Liver (tissue), 9 donors: Measurements from ENCODE around the gene ZNF74. TPM values are rescaled to one million over a fixed set of nuclear protein-coding genes. Genes with fewer than 3 reads are reported as not detected.
"Not testable (repeated sequence)": the region's sequence is repeated elsewhere in the genome, so short reads cannot be mapped to it uniquely, and the experiment has no call there.

Source experiments
- DNase-seq: peaks from one replicate; pipeline ENCODE4 v3.0.0-alpha.2; 2017; ENCODE audit warnings: low spot score
- H3K27ac ChIP-seq, 2 donors: one replicate each; pipeline ENCODE4 v1.7.0; 2013; ENCODE audit warnings: inconsistent platforms in 2 of 2, low read length in 2 of 2, control low read depth in 1 of 2, low read depth in 1 of 2, mild to moderate bottlenecking in 1 of 2
- H3K27me3 ChIP-seq, 4 donors: one replicate each; pipeline versions ENCODE4 v1.6.1 to v1.7.0; 2013; ENCODE audit warnings: low read length in 3 of 4, inconsistent platforms in 1 of 4, mild to moderate bottlenecking in 1 of 4, moderate library complexity in 1 of 4; ENCODE audit not compliant: control insufficient read depth in 4 of 4, insufficient read depth in 4 of 4
- H3K36me3 ChIP-seq, 4 donors: one replicate each; pipeline versions ENCODE4 v1.6.1 to v1.7.0; 2013; ENCODE audit warnings: low read length in 3 of 4, mild to moderate bottlenecking in 3 of 4, low read depth in 1 of 4, moderate library complexity in 1 of 4; ENCODE audit not compliant: control insufficient read depth in 4 of 4, insufficient read depth in 3 of 4
- H3K4me1 ChIP-seq, 4 donors: one replicate each; pipeline versions ENCODE4 v1.6.1 to v1.7.0; 2013; ENCODE audit warnings: low read length in 3 of 4, mild to moderate bottlenecking in 3 of 4, moderate library complexity in 1 of 4; ENCODE audit not compliant: control insufficient read depth in 4 of 4, insufficient read depth in 4 of 4
- H3K4me3 ChIP-seq, 3 donors: one replicate each; pipeline versions ENCODE4 v1.6.1 to v1.7.0; 2013; ENCODE audit warnings: low read length in 3 of 3, control low read depth in 1 of 3, low read depth in 1 of 3, mild to moderate bottlenecking in 1 of 3
- H3K9ac ChIP-seq, 2 donors: one replicate each; pipeline ENCODE4 v1.7.0; 2013; ENCODE audit warnings: low read length in 2 of 2, mild to moderate bottlenecking in 2 of 2, moderate library complexity in 2 of 2, control low read depth in 1 of 2, low read depth in 1 of 2
- H3K9me3 ChIP-seq, 4 donors: one replicate each; pipeline versions ENCODE4 v1.6.1 to v1.7.0; 2013; ENCODE audit warnings: low read length in 3 of 4; ENCODE audit not compliant: control insufficient read depth in 4 of 4
- WGBS: extraction: QIAGEN DNeasy Blood & Tissue Kit; methylation state at CpG from one replicate; pipeline ENCODE4 v1.1.7; 2013; 5-methylcytosine and 5-hydroxymethylcytosine counted together
- polyA plus RNA-seq, 2 donors: library from polyadenylated mRNA; stranded (reverse) in 1 of 2; unstranded in 1 of 2; fragments of 200-250 nt in 1 of 2; fragments of >200 nt in 1 of 2; fragmentation: Nextera tagmentation in 1 of 2; extraction: Ambion mirVana in 1 of 2; gene quantifications; one replicate each; pipeline versions ENCODE4 v1.2.1 to v1.2.3, GENCODE V29; 2013 to 2015
- total RNA-seq, 2 donors: library from RNA; depleted of rRNA; stranded (reverse); fragments of >200 nt; gene quantifications; one replicate each; pipeline ENCODE4 v1.2.3, GENCODE V29; 2014
- donor health status: healthy.
- donor health status: healthy.
- donor health status: healthy.
- donor health status: healthy.
- donor health status: healthy.

Gene ZNF74
- total and polyA plus RNA-seq, 4 donors, result 0.99 to 5.0 (median 3.1) TPM

DNA sequence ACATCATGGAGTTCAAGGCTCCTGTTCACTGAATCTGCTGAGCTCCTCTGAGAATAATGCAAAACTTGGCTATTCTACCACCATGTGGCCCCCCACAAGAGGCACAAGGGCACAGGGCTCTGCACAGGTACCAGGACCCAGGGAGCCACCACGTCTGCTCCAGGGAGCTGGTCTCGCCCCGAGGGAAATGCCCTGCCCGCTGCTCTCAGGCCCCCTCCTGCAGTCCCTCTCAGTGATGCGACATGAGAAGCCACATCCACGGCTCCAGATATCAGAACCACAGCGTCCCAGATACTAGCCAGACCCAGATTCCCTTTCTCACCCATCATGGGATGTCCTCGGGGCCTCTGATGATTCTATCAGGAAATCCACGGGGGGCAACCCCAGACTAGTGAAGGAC is 27.1 kb upstream of the ZNF74 start:
- H3K27me3 ChIP-seq, H3K36me3 ChIP-seq, DNase-seq, H3K9me3 ChIP-seq, H3K4me3 ChIP-seq, H3K27ac ChIP-seq, H3K4me1 ChIP-seq, H3K9ac ChIP-seq: not testable (repeated sequence)
- WGBS, result 80% methylated on average over 9 of the region's 9 CpGs

DNA sequence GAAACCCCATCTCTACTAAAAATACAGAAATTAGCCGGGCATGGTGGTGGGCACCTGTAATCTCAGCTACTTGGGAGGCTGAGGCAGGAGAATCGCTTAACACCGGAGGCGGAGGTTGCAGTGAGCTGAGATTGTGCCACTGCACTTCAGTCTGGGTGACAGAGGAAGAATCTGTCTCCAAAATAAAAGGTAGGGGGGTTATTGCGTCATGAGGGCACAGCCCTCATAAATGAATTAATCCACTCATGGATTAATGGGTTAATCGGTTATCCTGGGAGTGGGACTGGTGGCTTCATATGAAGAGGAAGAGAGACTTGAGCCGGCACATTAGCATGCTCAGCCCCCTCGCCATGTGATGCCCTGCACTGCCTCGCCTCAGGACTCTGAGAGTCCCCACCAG is 25.1 kb upstream of the ZNF74 start:
- H3K4me3 ChIP-seq, DNase-seq, H3K27ac ChIP-seq, H3K9ac ChIP-seq, H3K4me1 ChIP-seq, H3K36me3 ChIP-seq, H3K27me3 ChIP-seq, H3K9me3 ChIP-seq: not testable (repeated sequence)
- WGBS, result 91% methylated on average over 9 of the region's 9 CpGs

DNA sequence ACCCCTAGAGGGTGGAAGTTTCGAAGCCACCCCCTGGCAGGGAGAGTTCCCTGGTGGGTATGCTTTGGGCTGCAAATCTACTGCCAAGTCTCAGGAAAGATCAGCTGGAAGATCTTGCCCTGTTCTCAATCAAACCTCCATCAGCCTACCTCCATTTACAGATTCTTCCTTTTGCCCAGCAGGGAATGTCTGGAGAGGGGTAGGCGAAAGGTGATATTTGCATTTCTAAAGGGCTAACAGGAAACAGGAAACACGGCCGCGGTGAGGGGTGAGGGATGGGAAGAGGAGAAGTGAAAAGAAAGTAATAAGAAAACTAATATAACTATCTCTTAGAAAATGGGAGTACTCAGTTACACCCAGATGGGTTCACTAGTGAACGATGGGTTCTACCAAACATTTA is 22.3 kb upstream of the ZNF74 start:
- not testable (repeated sequence) for H3K4me1 ChIP-seq, H3K36me3 ChIP-seq, H3K9ac ChIP-seq, DNase-seq, H3K4me3 ChIP-seq, H3K27ac ChIP-seq, H3K27me3 ChIP-seq, H3K9me3 ChIP-seq
- no CpG with 5 or more reads among the region's 6 CpGs for WGBS

DNA sequence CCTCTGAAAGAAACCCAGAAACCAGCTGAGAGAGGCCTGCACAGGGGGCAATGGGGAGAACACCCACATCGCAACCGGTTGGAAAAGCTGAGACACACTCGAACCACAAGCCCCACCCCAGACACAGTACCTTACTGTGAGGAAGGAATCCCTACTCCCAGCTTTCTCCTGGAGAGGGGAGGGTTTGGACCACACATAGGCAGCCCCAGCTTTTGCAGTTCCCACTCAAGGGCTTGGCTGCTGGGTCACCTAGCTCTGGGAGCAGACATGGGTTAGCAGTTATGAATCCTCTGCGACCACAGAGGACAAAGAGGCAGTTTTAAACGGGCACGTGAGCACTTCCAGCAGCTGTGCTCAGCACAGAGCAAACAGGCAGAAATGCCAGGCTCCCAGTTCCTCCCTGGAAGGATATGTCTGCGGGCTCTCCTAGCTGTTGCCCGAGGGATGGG is 21.5 kb upstream of the ZNF74 start:
- not testable (repeated sequence) for H3K27ac ChIP-seq, H3K4me3 ChIP-seq, H3K27me3 ChIP-seq, DNase-seq, H3K36me3 ChIP-seq, H3K9ac ChIP-seq, H3K4me1 ChIP-seq, H3K9me3 ChIP-seq
- WGBS, result 60% methylated on average over 8 of the region's 8 CpGs

DNA sequence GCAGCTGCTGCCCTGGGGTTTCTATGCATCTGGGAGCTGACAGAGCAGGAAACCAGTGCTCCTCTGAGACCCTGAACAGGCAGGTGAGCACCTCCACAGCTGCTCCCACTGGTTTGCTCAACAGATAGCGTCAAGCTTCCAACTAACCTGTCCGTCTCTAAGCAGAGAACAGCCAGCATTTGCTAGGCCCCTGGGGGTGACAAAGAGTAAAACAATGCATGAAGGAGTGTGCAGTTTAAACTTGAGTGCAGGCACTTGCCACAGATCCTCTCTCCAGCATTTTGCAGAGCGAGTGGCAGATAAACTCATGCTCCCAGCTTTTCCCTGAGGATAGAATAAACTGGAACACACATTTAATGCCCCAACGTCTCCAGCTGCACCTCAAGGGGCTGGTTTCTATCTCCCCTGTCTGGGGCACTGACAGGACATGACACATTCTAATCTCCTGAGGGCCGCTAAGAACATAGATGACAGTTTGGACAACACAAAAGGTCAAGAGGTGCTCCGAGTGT is 20.7 kb upstream of the ZNF74 start:
- H3K9ac ChIP-seq, H3K36me3 ChIP-seq, DNase-seq, H3K4me1 ChIP-seq, H3K4me3 ChIP-seq, H3K27ac ChIP-seq, H3K27me3 ChIP-seq, H3K9me3 ChIP-seq: not testable (repeated sequence)
- WGBS, result 85% methylated on average over 6 of the region's 6 CpGs

DNA sequence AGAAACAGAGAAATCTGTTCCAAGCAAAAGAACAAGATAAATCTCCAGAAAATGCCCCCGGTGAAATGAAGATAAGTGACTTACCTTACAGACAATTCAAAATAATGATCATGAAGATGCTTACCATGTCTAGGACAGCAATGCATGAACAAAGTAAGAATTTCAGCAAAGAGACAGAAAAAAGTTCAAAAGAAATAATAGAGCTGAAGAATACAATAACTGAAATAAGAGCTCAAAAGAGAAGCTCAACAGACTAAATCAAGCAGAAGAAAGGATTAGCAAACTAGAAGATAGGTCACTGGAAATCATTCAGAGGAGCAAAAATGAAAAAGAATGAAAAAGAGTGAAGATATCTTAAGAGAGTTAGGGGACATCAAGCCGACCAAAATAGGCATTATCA is 19.8 kb upstream of the ZNF74 start:
- WGBS, result 96% methylated on average over 1 of the region's 2 CpGs
- H3K9ac ChIP-seq, H3K27me3 ChIP-seq, H3K4me3 ChIP-seq, H3K4me1 ChIP-seq, H3K9me3 ChIP-seq, H3K36me3 ChIP-seq, DNase-seq, H3K27ac ChIP-seq: not testable (repeated sequence)

DNA sequence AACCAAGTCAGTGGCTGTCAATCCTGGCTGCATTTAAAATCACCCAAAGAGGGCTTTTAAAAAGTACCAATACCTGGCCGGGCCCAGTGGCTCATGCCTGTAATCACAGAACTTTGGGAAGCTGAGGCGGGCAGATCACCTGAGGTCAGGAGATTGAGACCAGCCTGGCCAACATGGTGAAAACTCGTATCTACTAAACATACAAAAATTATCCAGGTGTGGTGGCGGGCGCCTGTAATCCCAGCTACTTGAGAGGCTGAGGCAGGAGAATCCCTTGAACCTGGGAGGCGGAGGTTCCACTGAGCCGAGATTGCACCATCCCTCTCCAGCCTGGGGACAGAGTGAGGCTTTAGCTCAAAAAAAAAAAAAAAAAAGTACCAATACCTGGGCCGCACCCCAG is 17.7 kb upstream of the ZNF74 start:
- H3K9ac ChIP-seq, H3K36me3 ChIP-seq, H3K27ac ChIP-seq, H3K4me1 ChIP-seq, H3K9me3 ChIP-seq, DNase-seq, H3K27me3 ChIP-seq, H3K4me3 ChIP-seq: not testable (repeated sequence)
- 95% methylated on average over 8 of the region's 8 CpGs for WGBS

DNA sequence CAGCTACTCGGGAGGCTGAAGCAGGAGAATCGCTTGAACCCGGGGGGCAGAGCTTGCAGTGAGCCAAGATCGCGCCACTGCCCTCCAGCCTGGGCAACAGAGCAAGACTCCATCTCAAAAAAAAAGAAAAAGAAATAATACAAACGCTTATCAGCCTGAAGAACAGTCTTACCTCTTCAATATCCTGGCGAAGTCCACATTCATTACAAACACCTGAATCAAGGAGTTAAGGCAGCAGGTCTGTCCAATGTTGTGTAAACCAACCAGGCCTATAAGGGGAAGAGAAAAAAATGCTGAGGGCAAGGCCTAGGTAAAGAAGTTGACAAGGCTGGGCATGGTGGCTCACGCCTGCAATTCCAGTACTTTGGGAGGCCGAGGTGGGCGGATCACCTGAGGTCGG is 17.0 kb upstream of the ZNF74 start:
- not testable (repeated sequence) for H3K27ac ChIP-seq, H3K27me3 ChIP-seq, DNase-seq, H3K9ac ChIP-seq, H3K9me3 ChIP-seq, H3K4me3 ChIP-seq, H3K36me3 ChIP-seq, H3K4me1 ChIP-seq
- WGBS, result 97% methylated on average over 11 of the region's 11 CpGs
